H9 (cell line): ENCODE data around the gene TINAG. TPM values are rescaled to one million over a fixed set of nuclear protein-coding genes. Genes with fewer than 3 reads are reported as not detected.

Source experiments
- DNase-seq: peaks from one replicate; pipeline ENCODE4 v3.0.0-alpha.2; 2017
- H2AFZ ChIP-seq: one replicate; pipeline ENCODE4 v1.6.1; 2013; ENCODE audit warnings: mild to moderate bottlenecking, low read length, control low read depth, moderate library complexity
- H2AK5ac ChIP-seq: 2 replicates; pipeline ENCODE4 v1.6.1; 2013; ENCODE audit warnings: low read length, control low read depth, mixed read lengths; ENCODE audit not compliant: insufficient read length
- H2BK120ac ChIP-seq: one replicate; pipeline ENCODE4 v1.6.1; 2013; ENCODE audit warnings: low read depth, mild to moderate bottlenecking, low read length, control low read depth, inconsistent platforms; ENCODE audit not compliant: poor library complexity, severe bottlenecking
- H2BK12ac ChIP-seq: 2 replicates; pipeline ENCODE4 v1.6.1; 2013; ENCODE audit warnings: low read length, control low read depth, mixed read lengths, low read depth; ENCODE audit not compliant: insufficient read length
- H2BK15ac ChIP-seq: 2 replicates; pipeline ENCODE4 v1.6.1; 2013; ENCODE audit warnings: low read depth, low read length, control low read depth
- H2BK20ac ChIP-seq: one replicate; pipeline ENCODE4 v1.6.1; 2013; ENCODE audit warnings: low read depth, mild to moderate bottlenecking, low read length, control low read depth, inconsistent platforms; ENCODE audit not compliant: poor library complexity, severe bottlenecking
- H2BK5ac ChIP-seq: 2 replicates; pipeline ENCODE4 v1.6.1; 2013; ENCODE audit warnings: low read length, control low read depth, mixed read lengths; ENCODE audit not compliant: insufficient read length
- H3K14ac ChIP-seq: 2 replicates; pipeline ENCODE4 v1.6.1; 2013; ENCODE audit warnings: low read length, control low read depth; ENCODE audit not compliant: insufficient read depth
- H3K18ac ChIP-seq: 2 replicates; pipeline ENCODE4 v1.6.1; 2013; ENCODE audit warnings: low read depth, mild to moderate bottlenecking, mixed read lengths, low read length, control low read depth; ENCODE audit not compliant: insufficient read length
- H3K23ac ChIP-seq: 2 replicates; pipeline ENCODE4 v1.6.1; 2013; ENCODE audit warnings: low read length, control low read depth, mixed read lengths, low read depth; ENCODE audit not compliant: insufficient read length
- H3K23me2 ChIP-seq: 2 replicates; pipeline ENCODE4 v1.6.1; 2013; ENCODE audit warnings: low read depth, mild to moderate bottlenecking, mixed read lengths, low read length, control low read depth; ENCODE audit not compliant: insufficient read length, poor library complexity, severe bottlenecking
- H3K27ac ChIP-seq: 2 replicates; pipeline ENCODE4 v1.5.1; 2013; ENCODE audit warnings: low read length, control low read depth, mixed read lengths, low read depth; ENCODE audit not compliant: insufficient read length
- H3K27me3 ChIP-seq: 2 replicates; pipeline ENCODE4 v1.6.1; 2013; ENCODE audit warnings: low read length, control low read depth, inconsistent platforms; ENCODE audit not compliant: insufficient read depth
- H3K4ac ChIP-seq: 2 replicates; pipeline ENCODE4 v1.6.1; 2013; ENCODE audit warnings: low read depth, mild to moderate bottlenecking, control low read depth, inconsistent platforms, low read length, moderate library complexity
- H3K4me1 ChIP-seq: 2 replicates; pipeline ENCODE4 v1.6.1; 2013; ENCODE audit warnings: low read length, control low read depth, inconsistent platforms; ENCODE audit not compliant: insufficient read depth
- H3K4me2 ChIP-seq: 2 replicates; pipeline ENCODE4 v1.6.1; 2013; ENCODE audit warnings: low read length, control low read depth, mixed read lengths; ENCODE audit not compliant: insufficient read length, insufficient read depth
- H3K56ac ChIP-seq: 2 replicates; pipeline ENCODE4 v1.6.1; 2013; ENCODE audit warnings: low read depth, mild to moderate bottlenecking, mixed read lengths, low read length, control low read depth; ENCODE audit not compliant: insufficient read length
- H3K79me1 ChIP-seq: 2 replicates; pipeline ENCODE4 v1.6.1; 2013; ENCODE audit warnings: low read depth, mild to moderate bottlenecking, moderate library complexity, low read length, control low read depth, inconsistent platforms; ENCODE audit not compliant: insufficient read depth, poor library complexity, severe bottlenecking
- H3K79me2 ChIP-seq: 2 replicates; pipeline ENCODE4 v1.6.1; 2013; ENCODE audit warnings: low read length, control low read depth, inconsistent platforms; ENCODE audit not compliant: insufficient read depth
- H3K9ac ChIP-seq: 2 replicates; pipeline ENCODE4 v1.6.1; 2013; ENCODE audit warnings: low read length, control low read depth, mixed read lengths; ENCODE audit not compliant: insufficient read length; ENCODE audit errors: extremely low read depth
- H3K9me3 ChIP-seq: one replicate; pipeline ENCODE4 v1.6.1; 2013; ENCODE audit warnings: low read depth, low read length, inconsistent platforms; ENCODE audit not compliant: control insufficient read depth
- H3T11ph ChIP-seq: one replicate; pipeline ENCODE4 v1.6.1; 2013; ENCODE audit warnings: mild to moderate bottlenecking, low read length, control low read depth, inconsistent platforms
- H4K20me1 ChIP-seq: one replicate; pipeline ENCODE4 v1.6.1; 2013; ENCODE audit not compliant: control insufficient read depth, insufficient read length, insufficient read depth
- H4K5ac ChIP-seq: 2 replicates; pipeline ENCODE4 v1.6.1; 2013; ENCODE audit warnings: low read depth, mild to moderate bottlenecking, mixed read lengths, low read length, control low read depth; ENCODE audit not compliant: insufficient read length
- H4K8ac ChIP-seq: replicated peaks from 2 replicates; pipeline ENCODE4 v1.6.1; 2013; ENCODE audit warnings: low read length, control low read depth, mixed read lengths, low read depth; ENCODE audit not compliant: insufficient read length
- H4K91ac ChIP-seq: 2 replicates; pipeline ENCODE4 v1.6.1; 2013; ENCODE audit warnings: low read depth, mild to moderate bottlenecking, moderate library complexity, mixed read lengths, low read length, control low read depth; ENCODE audit not compliant: insufficient read length
- H3K27ac Mint-ChIP-seq, 3 experiments: 2 replicates in 2 of 3; 3 replicates in 1 of 3; pipeline ENCODE4 v1.8.0; 2020 to 2021; ENCODE audit warnings: mixed read lengths in 3 of 3, mild to moderate bottlenecking in 1 of 3, moderate library complexity in 1 of 3
- H3K27me3 Mint-ChIP-seq: 2 replicates; pipeline ENCODE4 v1.8.0; 2021; ENCODE audit warnings: low read depth, mild to moderate bottlenecking, moderate library complexity, mixed read lengths
- H3K36me3 Mint-ChIP-seq, 3 experiments: 2 replicates in 2 of 3; 3 replicates in 1 of 3; pipeline ENCODE4 v1.8.0; 2020 to 2021; ENCODE audit warnings: low read depth in 3 of 3, mixed read lengths in 3 of 3; ENCODE audit not compliant: insufficient read depth in 1 of 3
- H3K4me1 Mint-ChIP-seq, 2 experiments: 2 replicates each; pipeline ENCODE4 v1.8.0; 2020; ENCODE audit warnings: mixed read lengths in 2 of 2
- H3K4me3 Mint-ChIP-seq, 2 experiments: 2 replicates in 1 of 2; 3 replicates in 1 of 2; pipeline ENCODE4 v1.8.0; 2020 to 2021; ENCODE audit warnings: mild to moderate bottlenecking in 2 of 2, mixed read lengths in 2 of 2, moderate library complexity in 1 of 2
- H3K9me3 Mint-ChIP-seq, 2 experiments: 2 replicates in 1 of 2; 3 replicates in 1 of 2; pipeline ENCODE4 v1.8.0; 2020; ENCODE audit warnings: mild to moderate bottlenecking in 2 of 2, mixed read lengths in 2 of 2, moderate library complexity in 1 of 2
- total RNA-seq: library from RNA; stranded (reverse); gene quantifications from 2 replicates; pipeline ENCODE4 v1.2.1, GENCODE V29; 2021
- TF ChIP-seq, protein P1 (sequence below): fragments of 200-600 bp; sonication (generic); conservative IDR thresholded peaks from 3 replicates; pipeline ENCODE4 v1.8.0; 2021; ENCODE audit warnings: antibody characterized with exemption, mild to moderate bottlenecking

TINAG gene
- total RNA-seq, 1 experiment from 2014 or later: not detected

DNA sequence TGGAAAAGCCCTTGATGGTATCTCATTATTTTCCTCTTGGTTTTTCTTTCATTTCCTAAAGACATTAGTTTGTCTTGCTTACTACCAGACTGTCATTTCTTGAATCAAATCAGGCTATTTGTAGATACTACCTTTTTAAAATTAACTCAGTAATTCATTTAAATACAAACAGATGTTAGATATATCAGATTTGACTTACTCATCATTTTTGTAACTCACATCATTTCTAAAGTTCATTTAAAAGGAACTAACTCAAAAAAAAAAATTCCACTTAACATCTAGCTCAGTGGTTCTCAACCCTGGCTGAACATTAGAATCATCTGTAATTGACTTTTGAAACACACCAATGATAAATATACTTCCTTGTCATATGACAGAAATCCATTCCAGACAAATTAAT, 48.2 kb upstream of the TINAG start:
- H3K27me3 ChIP-seq: no peaks in the 10 kb centered on the region
- no peak overlapping the region for H2BK12ac ChIP-seq
- H3K9ac ChIP-seq: no peak overlapping the region
- no peak overlapping the region for H4K91ac ChIP-seq
- no peak overlapping the region for H3K18ac ChIP-seq
- TF ChIP-seq, protein P1, sequence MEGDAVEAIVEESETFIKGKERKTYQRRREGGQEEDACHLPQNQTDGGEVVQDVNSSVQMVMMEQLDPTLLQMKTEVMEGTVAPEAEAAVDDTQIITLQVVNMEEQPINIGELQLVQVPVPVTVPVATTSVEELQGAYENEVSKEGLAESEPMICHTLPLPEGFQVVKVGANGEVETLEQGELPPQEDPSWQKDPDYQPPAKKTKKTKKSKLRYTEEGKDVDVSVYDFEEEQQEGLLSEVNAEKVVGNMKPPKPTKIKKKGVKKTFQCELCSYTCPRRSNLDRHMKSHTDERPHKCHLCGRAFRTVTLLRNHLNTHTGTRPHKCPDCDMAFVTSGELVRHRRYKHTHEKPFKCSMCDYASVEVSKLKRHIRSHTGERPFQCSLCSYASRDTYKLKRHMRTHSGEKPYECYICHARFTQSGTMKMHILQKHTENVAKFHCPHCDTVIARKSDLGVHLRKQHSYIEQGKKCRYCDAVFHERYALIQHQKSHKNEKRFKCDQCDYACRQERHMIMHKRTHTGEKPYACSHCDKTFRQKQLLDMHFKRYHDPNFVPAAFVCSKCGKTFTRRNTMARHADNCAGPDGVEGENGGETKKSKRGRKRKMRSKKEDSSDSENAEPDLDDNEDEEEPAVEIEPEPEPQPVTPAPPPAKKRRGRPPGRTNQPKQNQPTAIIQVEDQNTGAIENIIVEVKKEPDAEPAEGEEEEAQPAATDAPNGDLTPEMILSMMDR: no peak
- H2BK120ac ChIP-seq: no peak overlapping the region
- no peak overlapping the region for H3K14ac ChIP-seq
- H3K4ac ChIP-seq: no peak overlapping the region
- Mint-ChIP-seq H3K27ac (no peak overlapping the region), H3K4me3 (no peak overlapping the region), H3K9me3 (no peaks in the 10 kb centered on the region), H3K36me3 (no peaks in the 10 kb centered on the region), H3K27me3 (peaks cover 17% of the 10 kb centered on the region), H3K4me1 (peaks cover 23 to 28% of the 10 kb centered on the region in 2 experiments)
- no peak overlapping the region for H2BK20ac ChIP-seq
- no peak overlapping the region for H3K56ac ChIP-seq
- H3K79me1 ChIP-seq: no peaks in the 10 kb centered on the region
- H2BK5ac ChIP-seq: no peak overlapping the region
- no peaks in the 10 kb centered on the region for H3K9me3 ChIP-seq
- H2BK15ac ChIP-seq: no peak overlapping the region
- no peaks in the 10 kb centered on the region for H3K79me2 ChIP-seq
- H4K5ac ChIP-seq: no peak overlapping the region
- H2AK5ac ChIP-seq: no peak overlapping the region
- no peak overlapping the region for H4K8ac ChIP-seq
- H2AFZ ChIP-seq: no peak overlapping the region
- no peaks in the 10 kb centered on the region for H4K20me1 ChIP-seq
- no peak overlapping the region for H3T11ph ChIP-seq
- no peak overlapping the region for H3K23ac ChIP-seq
- no peak for DNase-seq
- H3K27ac ChIP-seq: no peak overlapping the region
- no peak overlapping the region for H3K4me2 ChIP-seq
- H3K4me1 ChIP-seq: no peaks in the 10 kb centered on the region
- H3K23me2 ChIP-seq: no peaks in the 10 kb centered on the region
